NCI-H1105 (cell line): ENCODE measurements around the gene PARD3.
"Not testable (repeated sequence)": the region's sequence is repeated elsewhere in the genome, so short reads cannot be mapped to it uniquely, and the experiment has no call there.

Experiments used
- DNase-seq: peaks from one replicate; lab custom pipeline; 2025; lab: John Stamatoyannopoulos, UW

PARD3 gene

GRCh38 chr10:34464000-34464399 lies 351.1 kb downstream of the PARD3 start:
- no peak for DNase-seq

GRCh38 chr10:34462993-34463392 lies 352.1 kb downstream of the PARD3 start:
- no peak for DNase-seq

GRCh38 chr10:34462056-34462455 lies 353.0 kb downstream of the PARD3 start:
- no peak for DNase-seq

GRCh38 chr10:34454590-34455261 lies 360.4 kb downstream of the PARD3 start:
- DNase-seq = no peak

GRCh38 chr10:34449836-34450235 lies 365.3 kb downstream of the PARD3 start:
- no peak for DNase-seq

GRCh38 chr10:34446049-34446448 lies 369.0 kb downstream of the PARD3 start:
- no peak for DNase-seq

- no peak for DNase-seq
Observed at GRCh38 chr10:34444223-34445183, 370.6 kb downstream of the PARD3 start.

GRCh38 chr10:34439386-34439785 lies 375.7 kb downstream of the PARD3 start:
- not testable (repeated sequence) for DNase-seq

- DNase-seq = no peak
Observed at GRCh38 chr10:34438741-34439140, 376.4 kb downstream of the PARD3 start.

- no peak for DNase-seq
Observed at GRCh38 chr10:34437906-34438305, 377.2 kb downstream of the PARD3 start.

- DNase-seq = no peak
Observed at GRCh38 chr10:34434119-34434594, 380.9 kb downstream of the PARD3 start.

GRCh38 chr10:34433241-34434076 lies 381.6 kb downstream of the PARD3 start:
- no peak for DNase-seq

GRCh38 chr10:34432589-34432988 lies 382.5 kb downstream of the PARD3 start:
- no peak for DNase-seq

GRCh38 chr10:34430685-34431084 lies 384.4 kb downstream of the PARD3 start:
- DNase-seq = no peak

- DNase-seq = no peak
Observed at GRCh38 chr10:34428501-34428900, 386.6 kb downstream of the PARD3 start.

- DNase-seq = no peak
Observed at GRCh38 chr10:34427911-34428216, 387.2 kb downstream of the PARD3 start.

- not testable (repeated sequence) for DNase-seq
Observed at GRCh38 chr10:34427158-34427910, 387.8 kb downstream of the PARD3 start.

GRCh38 chr10:34426538-34427157 lies 388.4 kb downstream of the PARD3 start:
- DNase-seq = not testable (repeated sequence)

GRCh38 chr10:34426041-34426440 lies 389.1 kb downstream of the PARD3 start:
- no peak for DNase-seq

GRCh38 chr10:34423673-34424625 lies 391.1 kb downstream of the PARD3 start:
- no peak for DNase-seq
